Activated CD4-positive, alpha-beta T cell treated with anti-CD3 and anti-CD28 coated beads, Interleukin-2, amount 10 ng/mL, durations not matched to agents 24 days and 14 days (primary cell): ENCODE results near the gene CCNO. TPM values are rescaled to one million over a fixed set of nuclear protein-coding genes. Genes with fewer than 3 reads are reported as not detected.

ENCODE experiments used
- DNase-seq: peaks from one replicate; pipeline ENCODE4 v3.0.0; 2022
- H3K27ac Mint-ChIP-seq: one replicate; pipeline ENCODE4 v1.8.0; 2022; ENCODE audit warnings: mild to moderate bottlenecking, mixed read lengths
- H3K27me3 Mint-ChIP-seq: one replicate; pipeline ENCODE4 v1.8.0; 2022; ENCODE audit warnings: mixed read lengths
- H3K36me3 Mint-ChIP-seq: one replicate; pipeline ENCODE4 v1.8.0; 2022; ENCODE audit warnings: low read depth, mild to moderate bottlenecking, mixed read lengths
- H3K4me1 Mint-ChIP-seq: one replicate; pipeline ENCODE4 v1.8.0; 2021; ENCODE audit warnings: mixed read lengths
- H3K4me3 Mint-ChIP-seq: one replicate; pipeline ENCODE4 v1.8.0; 2022; ENCODE audit warnings: mild to moderate bottlenecking, moderate library complexity, mixed read lengths
- H3K9me3 Mint-ChIP-seq: one replicate; pipeline ENCODE4 v1.8.0; 2021; ENCODE audit warnings: mixed read lengths
- intact Hi-C: fragments of 100-400 bp; cut with micrococcal nuclease; formaldehyde crosslinking; loops from one replicate; pipeline ENCODE4 v1.15.1; 2023
- total RNA-seq: library from RNA; stranded (reverse); gene quantifications from 2 replicates; pipeline ENCODE4 v1.2.3, GENCODE V29; 2022

Gene CCNO
- total RNA-seq, 1 donor from 2014 or later, result not detected

DNA sequence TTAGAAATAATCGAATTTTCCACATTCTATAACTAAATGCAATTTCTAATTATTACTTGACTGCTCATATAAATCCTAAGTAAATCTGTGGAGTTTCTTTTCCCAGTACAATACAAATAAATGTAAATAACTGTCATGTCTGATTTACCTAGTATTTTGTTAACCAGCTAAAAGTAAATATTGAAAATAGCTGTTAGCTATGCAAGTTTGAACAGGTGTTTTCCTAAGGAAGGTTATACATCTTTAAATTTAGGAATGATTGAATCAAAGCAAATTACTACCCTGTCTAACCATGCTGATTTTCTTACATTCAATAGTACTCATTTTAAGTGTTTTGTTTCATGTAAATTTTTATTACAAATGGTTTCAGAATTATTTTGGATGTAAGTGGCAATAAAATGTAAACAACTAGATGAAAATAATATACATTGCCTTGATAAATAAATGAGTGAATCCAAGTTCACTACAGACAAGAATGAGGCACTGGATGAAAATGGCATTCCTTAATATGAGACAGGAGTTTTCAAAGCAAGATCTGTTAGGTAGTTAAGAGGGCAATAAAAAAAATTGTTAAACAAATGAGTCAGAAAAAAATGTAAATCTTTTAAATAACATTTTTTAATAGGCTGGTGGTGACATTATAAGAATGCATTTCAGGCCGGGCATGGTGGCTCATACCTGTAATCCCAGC is 22.1 kb downstream of the CCNO start:
- no peaks in the 10 kb centered on the region for H3K36me3 Mint-ChIP-seq
- intact Hi-C loops, result no loop called here
- no peak overlapping the region for H3K4me3 Mint-ChIP-seq
- no peak for DNase-seq
- no peak overlapping the region for H3K27ac Mint-ChIP-seq
- H3K9me3 Mint-ChIP-seq, result no peaks in the 10 kb centered on the region
- H3K4me1 Mint-ChIP-seq, result no peaks in the 10 kb centered on the region
- peaks cover 46% of the 10 kb centered on the region for H3K27me3 Mint-ChIP-seq

DNA sequence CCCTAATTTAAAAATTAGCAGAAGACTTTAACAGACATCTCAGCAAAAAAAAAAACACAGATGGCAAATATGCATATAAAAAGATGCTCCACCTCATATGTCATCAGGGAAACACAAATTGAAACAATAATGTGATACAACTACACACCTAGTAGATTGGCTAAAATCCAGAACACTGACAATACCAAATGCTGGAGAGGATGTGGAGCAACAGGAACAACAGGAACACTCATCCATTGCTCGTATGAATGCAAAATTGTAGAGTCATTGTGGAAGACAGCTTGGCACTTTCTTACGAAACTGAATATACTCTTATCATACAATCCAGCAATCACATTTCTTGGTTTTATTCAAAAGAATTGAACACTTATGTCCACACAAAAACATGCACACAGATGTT is 28.4 kb downstream of the CCNO start:
- Mint-ChIP-seq H3K4me3 (no peak overlapping the region), H3K27ac (no peak overlapping the region), H3K9me3 (no peaks in the 10 kb centered on the region), H3K27me3 (peaks cover 58% of the 10 kb centered on the region), H3K4me1 (peaks cover 1% of the 10 kb centered on the region), H3K36me3 (no peaks in the 10 kb centered on the region)
- intact Hi-C loops, result loop anchor here (5.0 kb wide), 1 partner anchor 623 kb away; no protein-coding TSS in a partner anchor
- DNase-seq, result no peak

DNA sequence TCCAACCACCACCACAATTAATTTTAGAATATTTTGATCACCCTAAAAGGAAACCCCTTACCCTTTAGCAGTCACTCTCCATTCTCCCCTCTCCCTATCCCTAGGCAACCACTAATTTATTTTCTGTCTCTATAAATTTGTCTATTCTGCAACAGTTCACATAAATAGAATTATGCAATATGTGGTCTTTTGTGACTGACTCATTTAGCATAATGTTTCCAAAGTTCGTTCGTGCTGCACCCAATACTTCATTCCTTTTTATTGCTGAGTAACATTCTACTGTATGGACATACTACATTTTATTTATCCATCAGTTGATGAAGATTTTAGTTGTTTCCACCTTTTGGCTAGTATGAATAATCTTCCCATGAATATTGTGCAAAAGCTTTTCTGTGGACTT is 42.2 kb downstream of the CCNO start:
- Mint-ChIP-seq H3K36me3 (no peaks in the 10 kb centered on the region), H3K4me1 (no peaks in the 10 kb centered on the region), H3K9me3 (no peaks in the 10 kb centered on the region), H3K27ac (no peak overlapping the region), H3K27me3 (peaks cover 73% of the 10 kb centered on the region), H3K4me3 (no peak overlapping the region)
- DNase-seq, result no peak
- intact Hi-C loops, result no loop called here

DNA sequence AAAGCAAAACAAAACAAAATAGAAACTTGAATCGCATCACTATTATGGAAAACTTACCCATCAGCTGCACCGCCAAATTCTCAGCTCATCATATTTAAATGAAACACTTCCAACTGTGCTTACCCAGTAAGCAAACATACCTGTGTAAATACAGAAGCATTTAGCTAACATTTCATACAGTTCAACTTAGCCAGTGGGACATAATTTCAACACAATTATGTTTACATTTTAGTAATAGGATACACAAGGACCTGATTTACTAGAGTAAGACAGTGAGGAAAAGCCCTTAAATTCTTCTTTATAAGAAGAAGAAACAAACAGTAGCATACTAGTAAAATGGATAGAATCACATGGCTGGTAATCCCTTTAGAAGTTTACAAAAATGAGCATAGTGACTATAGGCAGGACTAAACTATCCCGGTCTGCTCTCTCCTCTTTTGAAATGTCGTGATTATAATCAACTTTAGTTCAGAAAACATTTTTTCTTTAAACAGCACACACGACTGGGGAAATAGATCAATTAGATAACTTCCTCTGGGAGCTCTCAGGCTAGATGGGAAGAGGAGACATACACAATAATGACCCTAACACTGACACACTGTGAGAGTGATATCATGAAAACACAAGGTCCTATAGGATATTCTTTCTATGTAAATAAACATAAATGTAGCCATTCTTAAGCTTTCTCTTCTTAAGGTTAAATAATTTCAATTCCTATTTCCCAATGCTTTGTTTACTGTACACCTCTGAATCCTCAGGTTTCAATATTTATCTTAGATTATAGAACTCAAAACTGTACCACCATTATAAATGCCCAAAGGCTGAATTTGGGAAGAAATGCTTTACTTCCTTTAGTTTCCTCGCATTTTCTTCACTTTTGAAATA is 44.5 kb downstream of the CCNO start:
- Mint-ChIP-seq H3K27ac (no peak overlapping the region), H3K9me3 (no peaks in the 10 kb centered on the region), H3K4me1 (no peaks in the 10 kb centered on the region), H3K4me3 (no peak overlapping the region), H3K36me3 (no peaks in the 10 kb centered on the region), H3K27me3 (peaks cover 70% of the 10 kb centered on the region)
- intact Hi-C loops, result no loop called here
- no peak for DNase-seq

DNA sequence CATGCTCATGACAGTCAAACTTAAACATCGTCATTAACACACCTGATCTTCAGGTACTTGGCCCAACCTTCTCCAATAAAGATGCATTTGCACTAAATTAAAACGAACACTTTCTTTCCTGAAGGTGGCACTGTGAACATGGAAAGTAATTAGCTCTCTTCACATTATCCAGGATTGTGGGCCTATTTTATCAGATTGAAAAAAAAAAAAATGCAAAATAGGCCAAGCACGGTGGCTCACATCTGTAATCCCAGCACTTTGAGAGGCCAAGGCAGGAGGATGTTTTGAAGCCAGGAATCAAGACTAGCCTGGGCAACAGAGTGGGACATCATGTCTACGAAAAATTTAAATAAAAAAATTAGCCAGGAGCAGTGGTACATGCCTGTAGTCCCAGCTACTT is 46.0 kb downstream of the CCNO start:
- Mint-ChIP-seq H3K4me3 (no peak overlapping the region), H3K4me1 (no peaks in the 10 kb centered on the region), H3K27me3 (peaks cover 66% of the 10 kb centered on the region), H3K36me3 (no peaks in the 10 kb centered on the region), H3K27ac (no peak overlapping the region), H3K9me3 (no peaks in the 10 kb centered on the region)
- intact Hi-C loops, result no loop called here
- no peak for DNase-seq

Other genes with a start within 250 kb of the CCNO start
- gene ESM1, start 248.0 kb downstream of the CCNO start, total RNA-seq, result not detected in 2 replicates
- gene GZMK, start 209.4 kb downstream of the CCNO start, total RNA-seq, result 0.70 and 0.78 TPM in 2 replicates
- 87.6 and 91.2 TPM in 2 replicates for gene GZMA, start 131.0 kb downstream of the CCNO start, total RNA-seq
- gene GPX8, start 73.4 kb downstream of the CCNO start, total RNA-seq, result not detected in 2 replicates
- not detected in 2 replicates for gene CDC20B, start 60.4 kb downstream of the CCNO start, total RNA-seq
- not detected in 2 replicates for gene MCIDAS, start 6.3 kb downstream of the CCNO start, total RNA-seq
- gene DHX29, start 74.1 kb upstream of the CCNO start, total RNA-seq, result 18.0 and 18.2 TPM in 2 replicates
- gene MTREX, start 74.4 kb upstream of the CCNO start, total RNA-seq, result 123 and 128 TPM in 2 replicates